Parathyroid adenoma (tissue), 2 donors: ENCODE measurements around the gene ANKRD28.

Source experiments
- H2AFZ ChIP-seq: fragments of 300-600 bp; sonication (generic); one replicate; pipeline ENCODE4 v1.7.0; 2017; ENCODE audit warnings: antibody characterized with exemption, mild to moderate bottlenecking
- H3K27ac ChIP-seq: fragments of 300-600 bp; sonication (generic); one replicate; pipeline ENCODE4 v1.7.0; 2017
- H3K27me3 ChIP-seq: fragments of 300-600 bp; sonication (generic); one replicate; pipeline ENCODE4 v1.7.0; 2017; ENCODE audit warnings: low read length; ENCODE audit not compliant: control insufficient read depth, insufficient read depth
- H3K36me3 ChIP-seq: fragments of 300-600 bp; sonication (generic); one replicate; pipeline ENCODE4 v1.7.0; 2017; ENCODE audit warnings: low read length; ENCODE audit not compliant: control insufficient read depth, insufficient read depth
- H3K4me1 ChIP-seq: fragments of 300-600 bp; sonication (generic); one replicate; pipeline ENCODE4 v1.7.0; 2017; ENCODE audit warnings: control low read depth
- H3K4me2 ChIP-seq: fragments of 300-600 bp; sonication (generic); one replicate; pipeline ENCODE4 v1.7.0; 2017; ENCODE audit warnings: low read length
- H3K4me3 ChIP-seq: fragments of 300-600 bp; sonication (generic); one replicate; pipeline ENCODE4 v1.7.0; 2017; ENCODE audit warnings: low read depth, low read length
- H3K79me2 ChIP-seq: fragments of 300-600 bp; sonication (generic); one replicate; pipeline ENCODE4 v1.7.0; 2017; ENCODE audit warnings: control low read depth
- H3K9ac ChIP-seq: fragments of 300-600 bp; sonication (generic); one replicate; pipeline ENCODE4 v1.7.0; 2017; ENCODE audit warnings: mild to moderate bottlenecking
- H3K9me3 ChIP-seq: fragments of 300-600 bp; sonication (generic); one replicate; pipeline ENCODE4 v1.7.0; 2017; ENCODE audit warnings: low read length; ENCODE audit not compliant: control insufficient read depth
- CTCF ChIP-seq: fragments of 300-600 bp; sonication (generic); IDR thresholded peaks from one replicate; pipeline ENCODE4 v1.7.0; 2017; ENCODE audit warnings: antibody characterized with exemption, mild to moderate bottlenecking
- donor health status: primary hyperparathyroidism.

Gene ANKRD28

DNA sequence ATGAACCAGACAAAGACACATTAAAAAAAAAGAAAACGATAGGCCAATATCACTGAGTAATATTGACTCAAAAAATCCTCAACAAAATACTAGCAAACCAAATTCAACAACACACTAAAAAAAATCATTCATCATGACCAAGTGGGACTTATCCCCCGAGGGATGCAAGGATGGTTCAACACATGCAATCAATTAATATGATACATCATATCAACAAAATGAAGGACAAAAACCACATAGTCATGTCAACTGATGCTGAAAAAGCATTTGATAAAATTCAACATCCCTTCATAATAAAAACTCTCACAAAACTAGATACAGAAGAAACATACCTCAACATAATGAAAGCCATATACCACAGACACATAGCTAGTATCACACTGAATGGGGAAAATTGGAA is 41.8 kb upstream of the ANKRD28 start:
- H2AFZ ChIP-seq: no peak overlapping the region
- H3K36me3 ChIP-seq: no peaks in the 10 kb centered on the region
- no peak overlapping the region for H3K27ac ChIP-seq
- no peak for TF ChIP-seq CTCF
- H3K9ac ChIP-seq: no peak overlapping the region
- H3K4me2 ChIP-seq: no peak overlapping the region
- no peak overlapping the region for H3K4me3 ChIP-seq
- no peaks in the 10 kb centered on the region for H3K4me1 ChIP-seq
- peaks cover 53% of the 10 kb centered on the region for H3K79me2 ChIP-seq
- no peaks in the 10 kb centered on the region for H3K9me3 ChIP-seq
- no peaks in the 10 kb centered on the region for H3K27me3 ChIP-seq

DNA sequence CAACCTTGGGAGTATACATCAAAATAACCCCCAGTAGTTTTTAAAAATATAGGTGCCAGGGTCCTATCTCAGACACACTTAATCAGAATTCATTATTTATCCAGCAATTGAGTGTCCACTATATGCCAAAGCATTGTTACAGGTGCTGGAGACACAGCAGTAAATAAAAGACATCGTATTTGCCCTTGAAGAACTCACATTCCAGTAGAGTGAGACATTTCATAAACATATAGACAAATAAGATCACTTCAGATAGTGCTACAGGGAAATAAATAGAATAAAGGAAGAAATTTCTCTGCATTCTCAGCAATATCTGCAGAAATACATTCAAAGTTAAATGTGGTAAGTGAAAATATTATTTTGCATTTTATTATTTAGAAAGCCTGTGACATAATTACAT is 34.1 kb upstream of the ANKRD28 start:
- TF ChIP-seq CTCF: no peak
- Histone ChIP-seq H3K79me2 (peaks cover 20% of the 10 kb centered on the region), H3K4me2 (no peak overlapping the region), H2AFZ (no peak overlapping the region), H3K27me3 (no peaks in the 10 kb centered on the region), H3K4me1 (no peaks in the 10 kb centered on the region), H3K4me3 (no peak overlapping the region), H3K9me3 (no peaks in the 10 kb centered on the region), H3K9ac (no peak overlapping the region), H3K27ac (no peak overlapping the region), H3K36me3 (no peaks in the 10 kb centered on the region)

GRCh38 chr3:15825016-15825415 is 27.2 kb upstream of the ANKRD28 start:
- H3K4me3 ChIP-seq: no peak overlapping the region
- no peak for TF ChIP-seq CTCF
- no peaks in the 10 kb centered on the region for H3K27me3 ChIP-seq
- H3K36me3 ChIP-seq: no peaks in the 10 kb centered on the region
- H2AFZ ChIP-seq: no peak overlapping the region
- no peak overlapping the region for H3K4me2 ChIP-seq
- no peaks in the 10 kb centered on the region for H3K79me2 ChIP-seq
- H3K27ac ChIP-seq: no peak overlapping the region
- no peak overlapping the region for H3K9ac ChIP-seq
- H3K9me3 ChIP-seq: no peaks in the 10 kb centered on the region
- peaks cover 6% of the 10 kb centered on the region for H3K4me1 ChIP-seq

DNA sequence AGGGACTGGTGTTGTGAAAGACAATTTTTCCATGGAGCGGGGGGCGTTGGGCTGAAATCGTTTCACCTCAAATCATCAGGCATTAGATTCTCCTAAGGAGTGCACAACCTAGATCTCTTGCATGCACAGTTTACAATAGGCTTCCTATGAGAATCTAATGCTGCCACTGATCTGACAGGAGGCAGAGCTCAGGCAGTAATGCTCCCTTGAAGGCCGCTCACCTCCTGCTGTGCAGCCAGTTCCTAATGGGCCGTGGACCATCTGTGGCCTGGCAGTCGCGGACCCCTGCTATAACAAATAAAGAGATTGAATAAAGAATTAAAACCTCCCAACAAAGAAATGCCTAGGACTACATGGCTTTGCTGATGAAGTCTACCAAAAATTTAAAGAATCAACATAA is 25.3 kb upstream of the ANKRD28 start:
- no peak for TF ChIP-seq CTCF
- no peaks in the 10 kb centered on the region for H3K27me3 ChIP-seq
- H3K79me2 ChIP-seq: peaks cover 6% of the 10 kb centered on the region
- H3K9ac ChIP-seq: no peak overlapping the region
- H3K4me2 ChIP-seq: no peak overlapping the region
- no peaks in the 10 kb centered on the region for H3K9me3 ChIP-seq
- peaks cover 6% of the 10 kb centered on the region for H3K4me1 ChIP-seq
- no peaks in the 10 kb centered on the region for H3K36me3 ChIP-seq
- H3K27ac ChIP-seq: no peak overlapping the region
- H3K4me3 ChIP-seq: no peak overlapping the region
- H2AFZ ChIP-seq: no peak overlapping the region

- Histone ChIP-seq H3K9ac (no peak overlapping the region), H3K9me3 (no peaks in the 10 kb centered on the region), H3K4me3 (no peak overlapping the region)
These were observed 24.5 kb upstream of the ANKRD28 start for GRCh38 chr3:15822281-15822680.

More at GRCh38 chr3:15822281-15822680, 24.5 kb upstream of the ANKRD28 start:
- Histone ChIP-seq H3K79me2 (peaks cover 6% of the 10 kb centered on the region), H3K27ac (no peak overlapping the region), H3K36me3 (no peaks in the 10 kb centered on the region), H3K4me2 (no peak overlapping the region), H3K27me3 (no peaks in the 10 kb centered on the region), H3K4me1 (peaks cover 6% of the 10 kb centered on the region), H2AFZ (no peak overlapping the region)
- TF ChIP-seq CTCF: no peak
